HepG2 (cell line): ENCODE data around the gene TMEM47. TPM values are rescaled to one million over a fixed set of nuclear protein-coding genes. Genes with fewer than 3 reads are reported as not detected.

Source experiments
- ATAC-seq: fragments of 200-7000 bp; cut with Tn5 transposase; 3 replicates; pipeline ENCODE4 v1.9.1; 2020; ENCODE audit warnings: mild to moderate bottlenecking, moderate library complexity
- BruUV-seq: library from RNA; stranded (reverse); fragments of 400-500 nt; replicated peaks from 2 replicates; lab custom pipeline; 2021; lab: Mats Ljungman, UMichigan
- CTCF ChIA-PET: fragments of 300-600 bp; formaldehyde crosslinking; extraction: SDS; loops from one replicate; lab custom pipeline; 2021; ENCODE audit warnings: low total read pairs, inconsistent platforms, low intra/inter-chr PET ratio; lab: Yijun Ruan, JAX
- POLR2A ChIA-PET: fragments of 350-600 bp; sonication (Branson Sonifier 250); formaldehyde crosslinking; loops from one replicate; lab custom pipeline; 2020; ENCODE audit warnings: antibody characterized with exemption, inconsistent platforms; lab: Yijun Ruan, JAX
- DNase-seq: peaks from one replicate; pipeline ENCODE4 v3.0.0-alpha.2; 2015; ENCODE audit warnings: low spot score
- FAIRE-seq: peaks from 3 replicates; lab custom pipeline; 2011; peaks lifted over from hg19 to GRCh38; lab: Jason Lieb, UNC
- H2AFZ ChIP-seq: one replicate; pipeline ENCODE4 v1.6.1; 2011; ENCODE audit warnings: low read length, inconsistent platforms
- H3K27ac ChIP-seq: fragments of 300-600 bp; 3 replicates; pipeline ENCODE4 v1.8.0; 2011; ENCODE audit warnings: mixed run types, mild to moderate bottlenecking, mixed read lengths, low read length, inconsistent platforms; ENCODE audit not compliant: insufficient read depth; ENCODE audit errors: extremely low read length
- H3K27me3 ChIP-seq, 2 experiments: fragments of 200-600 bp in 1 of 2; 2 replicates in 1 of 2; 3 replicates in 1 of 2; pipeline versions ENCODE4 v1.6.0 to v1.8.0; 2011; ENCODE audit warnings: low read length in 2 of 2, mild to moderate bottlenecking in 2 of 2, moderate library complexity in 2 of 2, inconsistent platforms in 1 of 2; ENCODE audit not compliant: insufficient read depth in 2 of 2, control insufficient read depth in 1 of 2
- H3K36me3 ChIP-seq, 2 experiments: fragments of 200-600 bp in 1 of 2; replicated peaks in 1 of 2; 2 replicates in 1 of 2; 3 replicates in 1 of 2; pipeline versions ENCODE4 v1.5.1 to v1.8.0; 2011; ENCODE audit warnings: low read length in 2 of 2, inconsistent platforms in 1 of 2; ENCODE audit not compliant: insufficient read depth in 2 of 2, control insufficient read depth in 1 of 2
- H3K4me1 ChIP-seq: 2 replicates; pipeline ENCODE4 v1.5.1; 2012; ENCODE audit warnings: low read length, inconsistent platforms; ENCODE audit not compliant: insufficient read depth
- H3K4me2 ChIP-seq: 2 replicates; pipeline ENCODE4 v1.6.0; 2011; ENCODE audit warnings: low read depth, low read length, inconsistent platforms
- H3K4me3 ChIP-seq, 3 experiments: fragments of 200-600 bp in 1 of 3; sonication (generic), shearing (Covaris generic) in 1 of 3; replicated peaks in 1 of 3; 2 replicates each; pipeline ENCODE4 v1.5.1; 2011 to 2016; ENCODE audit warnings: low read length in 3 of 3, inconsistent platforms in 2 of 3, low read depth in 2 of 3, mild to moderate bottlenecking in 2 of 3, control low read depth in 1 of 3, mixed read lengths in 1 of 3; ENCODE audit not compliant: insufficient read depth in 1 of 3
- H3K79me2 ChIP-seq: one replicate; pipeline ENCODE4 v1.6.1; 2011; ENCODE audit warnings: low read length, inconsistent platforms; ENCODE audit not compliant: insufficient read depth
- H3K9ac ChIP-seq: 2 replicates; pipeline ENCODE4 v1.6.0; 2011; ENCODE audit warnings: mild to moderate bottlenecking, low read depth, low read length, inconsistent platforms; ENCODE audit not compliant: insufficient read depth
- H3K9me3 ChIP-seq: 2 replicates; pipeline ENCODE4 v1.5.1; 2012; ENCODE audit warnings: mild to moderate bottlenecking, low read length
- H4K20me1 ChIP-seq: 2 replicates; pipeline ENCODE4 v1.6.0; 2011; ENCODE audit warnings: inconsistent platforms, mild to moderate bottlenecking, low read length, moderate library complexity; ENCODE audit not compliant: insufficient read depth
- CREB1 ChIP-seq, 2 experiments: fragments of 450-650 bp in 1 of 2; IDR thresholded peaks; 2 replicates each; pipeline ENCODE4 v1.6.1; 2016 to 2017; ENCODE audit warnings: control low read depth in 1 of 2, mild to moderate bottlenecking in 1 of 2, missing compliant biosample characterization in 1 of 2, missing genetic modification characterization in 1 of 2
- EHMT2 ChIP-seq: fragments of 200-600 bp; sonication (generic); IDR thresholded peaks from 2 replicates; pipeline ENCODE4 v1.7.0; 2017; ENCODE audit warnings: antibody characterized with exemption, low read depth, low read length, borderline replicate concordance
- KAT8 ChIP-seq: IDR thresholded peaks from 2 replicates; pipeline ENCODE4 v1.6.1; 2016; ENCODE audit warnings: missing genetic modification reagents, missing compliant biosample characterization
- KDM2A ChIP-seq: sonication (generic); formaldehyde crosslinking; IDR thresholded peaks from 2 replicates; pipeline ENCODE4 v1.4.0; 2020; ENCODE audit warnings: low read depth, missing genetic modification reagents, borderline replicate concordance
- MAX ChIP-seq: IDR thresholded peaks from 2 replicates; pipeline ENCODE4 v1.6.1; 2012; ENCODE audit warnings: inconsistent platforms
- MEF2D ChIP-seq: sonication (generic); formaldehyde crosslinking; IDR thresholded peaks from 2 replicates; pipeline ENCODE4 v1.5.1; 2020; ENCODE audit warnings: mild to moderate bottlenecking, missing genetic modification reagents
- NCOR1 ChIP-seq: fragments of 200-600 bp; sonication (generic); IDR thresholded peaks from 2 replicates; pipeline ENCODE4 v1.7.0; 2017; ENCODE audit warnings: antibody characterized with exemption, low read length, borderline replicate concordance
- NONO ChIP-seq, 2 experiments: fragments of 450-650 bp in 1 of 2; sonication (generic) in 1 of 2; formaldehyde crosslinking in 1 of 2; IDR thresholded peaks in 1 of 2; conservative IDR thresholded peaks in 1 of 2; 2 replicates each; pipeline versions ENCODE4 v1.6.1 to v1.8.0; 2017 to 2022; ENCODE audit warnings: mild to moderate bottlenecking in 1 of 2, missing genetic modification reagents in 1 of 2, moderate library complexity in 1 of 2
- NR2F2 ChIP-seq: IDR thresholded peaks from 2 replicates; pipeline ENCODE4 v1.6.1; 2012; ENCODE audit warnings: low read depth, inconsistent platforms, borderline replicate concordance
- RNF219 ChIP-seq: sonication (generic); formaldehyde crosslinking; IDR thresholded peaks from 2 replicates; pipeline ENCODE4 v1.5.0; 2020; ENCODE audit warnings: mild to moderate bottlenecking, missing genetic modification reagents
- SRY ChIP-seq: sonication (generic); formaldehyde crosslinking; IDR thresholded peaks from 2 replicates; pipeline ENCODE4 v1.8.0; 2022; ENCODE audit warnings: mild to moderate bottlenecking, missing genetic modification reagents
- THAP11 ChIP-seq: IDR thresholded peaks from 2 replicates; pipeline ENCODE4 v1.6.1; 2016; ENCODE audit warnings: missing biosample characterization, missing genetic modification reagents
- TSC22D2 ChIP-seq: sonication (generic); formaldehyde crosslinking; IDR thresholded peaks from 2 replicates; pipeline ENCODE4 v1.5.1; 2020; ENCODE audit warnings: missing genetic modification reagents, mild to moderate bottlenecking, borderline replicate concordance
- ZFP91 ChIP-seq: sonication (generic); formaldehyde crosslinking; IDR thresholded peaks from 2 replicates; pipeline ENCODE4 v1.9.0; 2022; ENCODE audit warnings: missing genetic modification reagents, mild to moderate bottlenecking, borderline replicate concordance
- ZNF235 ChIP-seq: sonication (generic); formaldehyde crosslinking; IDR thresholded peaks from 2 replicates; pipeline ENCODE4 v1.8.1; 2023; ENCODE audit warnings: mild to moderate bottlenecking, missing genetic modification reagents, borderline replicate concordance
- ZNF784 ChIP-seq: sonication (generic); formaldehyde crosslinking; IDR thresholded peaks from 2 replicates; pipeline ENCODE4 v1.5.1; 2020; ENCODE audit warnings: missing genetic modification reagents, mild to moderate bottlenecking, borderline replicate concordance
- WGBS: methylation state at CpG from one replicate; pipeline ENCODE4 v1.1.6; 2017; ENCODE audit warnings: low lambda C conversion rate; 5-methylcytosine and 5-hydroxymethylcytosine counted together
- in situ Hi-C: cut with HindIII; loops from 2 replicates; pipeline ENCODE4 v1.10.0; 2017; ENCODE audit warnings: low pct_unique_long_range_greater_than_20kb; ENCODE audit not compliant: extremely low pct_ligation_motif_present
- intact Hi-C: fragments of 100-400 bp; cut with micrococcal nuclease; formaldehyde crosslinking; loops from one replicate; pipeline ENCODE4 v1.10.0; 2022; ENCODE audit not compliant: unreplicated experiment
- polyA plus RNA-seq, 8 experiments: library from polyadenylated mRNA; depleted of rRNA in 3 of 8; stranded (reverse) in 7 of 8; unstranded in 1 of 8; fragments of >200 nt; fragmentation: Illumina TruSeq in 4 of 8; extraction: Trizol in 4 of 8; gene quantifications; 2 replicates each; pipeline versions ENCODE4 v1.2.1 to v1.2.3, GENCODE V29; 2011 to 2016; ENCODE audit warnings: low read depth in 4 of 8, missing spikeins in 1 of 8, mixed read lengths in 1 of 8; ENCODE audit not compliant: insufficient read depth in 1 of 8
- total RNA-seq, 5 experiments: library from RNA; depleted of rRNA; stranded (reverse); fragments of >200 nt; fragmentation: Illumina TruSeq; extraction: Trizol; gene quantifications; 2 replicates each; pipeline ENCODE4 v1.2.3, GENCODE V29; 2016; ENCODE audit warnings: low read depth in 1 of 5
- TF ChIP-seq, protein P1 (sequence below): sonication (generic); formaldehyde crosslinking; IDR thresholded peaks from 2 replicates; pipeline ENCODE4 v1.8.0; 2022; ENCODE audit warnings: mild to moderate bottlenecking, missing genetic modification reagents, moderate library complexity
- TF ChIP-seq, protein P2 (sequence below): IDR thresholded peaks from 2 replicates; pipeline ENCODE4 v1.6.1; 2016

Gene TMEM47
- total and polyA plus RNA-seq, 2 of the 13 experiments (the other 11 are each of a cell fraction or from before 2014, with no cell fraction given) = not detected

DNA sequence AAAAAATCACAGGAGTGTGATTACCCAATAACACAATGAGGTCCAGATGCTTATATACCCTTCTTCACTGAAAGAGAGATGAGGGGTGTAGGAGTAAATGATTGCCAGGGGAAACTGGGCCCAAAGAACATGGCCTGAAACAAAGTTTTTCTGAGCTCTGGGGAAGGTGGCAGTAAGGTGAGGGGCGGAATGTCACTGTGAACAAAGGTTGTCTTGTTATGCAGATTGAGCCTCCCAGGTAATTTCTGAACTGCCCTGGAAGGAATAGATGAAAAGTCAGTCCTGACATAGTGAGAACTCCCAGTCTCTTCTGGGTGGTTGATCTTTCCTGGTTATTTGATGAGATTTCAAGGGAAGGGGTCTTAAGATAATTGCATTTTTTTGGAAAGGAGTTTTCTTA, 2.5 kb upstream of the TMEM47 start:
- in situ Hi-C loops = no loop called here
- Histone ChIP-seq H3K9me3 (no peaks in the 10 kb centered on the region; the same call in 1 of the 2 replicates), H3K36me3 (no peaks in the 10 kb centered on the region), H3K27ac (no peak overlapping the region), H3K27me3 (no peaks in the 10 kb centered on the region), H3K9ac (no peak overlapping the region), H3K4me1 (no peaks in the 10 kb centered on the region), H2AFZ (no peak overlapping the region), H4K20me1 (no peaks in the 10 kb centered on the region), H3K4me2 (no peak overlapping the region), H3K4me3 (no peak overlapping the region), H3K79me2 (no peaks in the 10 kb centered on the region)
- no peak for DNase-seq
- BruUV-seq = no TSS peak
- TF ChIP-seq, protein P1, sequence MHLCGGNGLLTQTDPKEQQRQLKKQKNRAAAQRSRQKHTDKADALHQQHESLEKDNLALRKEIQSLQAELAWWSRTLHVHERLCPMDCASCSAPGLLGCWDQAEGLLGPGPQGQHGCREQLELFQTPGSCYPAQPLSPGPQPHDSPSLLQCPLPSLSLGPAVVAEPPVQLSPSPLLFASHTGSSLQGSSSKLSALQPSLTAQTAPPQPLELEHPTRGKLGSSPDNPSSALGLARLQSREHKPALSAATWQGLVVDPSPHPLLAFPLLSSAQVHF (CRISPR knock-in tag) = no peak
- TF ChIP-seq ZNF235 (CRISPR knock-in tag) (no peak), NR2F2 (no peak), ZFP91 (CRISPR knock-in tag) (no peak), MEF2D (CRISPR knock-in tag) (no peak), KAT8 (no peak), SRY (CRISPR knock-in tag) (no peak), MAX (no peak), KDM2A (CRISPR knock-in tag) (no peak), NONO (IDR thresholded peaks at IDR 0.05) (no peak), NONO (CRISPR knock-in tag; conservative IDR thresholded peaks at IDR 0.05) (no peak), NCOR1 (no peak), CREB1 (IDR thresholded peaks at IDR 0.05) (no peak), CREB1 (CRISPR knock-in tag; IDR thresholded peaks at IDR 0.05) (no peak), THAP11 (no peak), TSC22D2 (CRISPR knock-in tag) (no peak), EHMT2 (no peak), RNF219 (no peak), ZNF784 (no peak)
- TF ChIP-seq, protein P2, sequence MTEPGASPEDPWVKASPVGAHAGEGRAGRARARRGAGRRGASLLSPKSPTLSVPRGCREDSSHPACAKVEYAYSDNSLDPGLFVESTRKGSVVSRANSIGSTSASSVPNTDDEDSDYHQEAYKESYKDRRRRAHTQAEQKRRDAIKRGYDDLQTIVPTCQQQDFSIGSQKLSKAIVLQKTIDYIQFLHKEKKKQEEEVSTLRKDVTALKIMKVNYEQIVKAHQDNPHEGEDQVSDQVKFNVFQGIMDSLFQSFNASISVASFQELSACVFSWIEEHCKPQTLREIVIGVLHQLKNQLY (CRISPR knock-in tag) = no peak
- no peak for ATAC-seq
- ChIA-PET POLR2A (no interaction called here), CTCF (no interaction called here)
- 0% methylated on average over 1 of the region's 1 CpG for WGBS
- intact Hi-C loops = no loop called here
- no peak for FAIRE-seq
